ENCODE results near the gene COQ8B. TPM values are rescaled to one million over a fixed set of nuclear protein-coding genes. Genes with fewer than 3 reads are reported as not detected.

The COQ8B gene
- total and polyA plus RNA-seq, 7 donors: 24.7 to 59.3 (median 35.9) TPM

GRCh38 chr19:40714441-40715299, 2.0 kb downstream of the COQ8B start:
- H3K27ac ChIP-seq: peak overlapping the region; percentile 95 to 99 (median 98)
- TF ChIP-seq POLR2AphosphoS5 (IDR thresholded peaks at IDR 0.05): peak in 1 of 4 donors; percentile 21
- no peak for TF ChIP-seq CTCF (IDR thresholded peaks at IDR 0.05)
- no peaks in the 10 kb centered on the region for H3K9me3 ChIP-seq
- no peaks in the 10 kb centered on the region for H3K27me3 ChIP-seq
- peak overlapping the region; percentile 39 to 92 (median 76) for H3K4me3 ChIP-seq
- DNase-seq: peak; percentile 97
- H3K36me3 ChIP-seq: peaks cover 0 to 35% (median 11%) of the 10 kb centered on the region in 4 donors
- 2 to 5% methylated on average over 31 of the region's 31 CpGs for WGBS, 2 donors
- intact Hi-C loops (cut with DNase I): loop anchor here (1.0 to 10.0 kb wide), 3 partner anchors 24 to 1310 kb away; partner anchors contain the start of genes NUMBL, SERTAD3 and ZFP36
- peaks cover 0 to 48% (median 35%) of the 10 kb centered on the region in 4 donors for H3K4me1 ChIP-seq

- peaks cover 0 to 40% (median 28%) of the 10 kb centered on the region in 4 donors for H3K4me1 ChIP-seq
- H3K9me3 ChIP-seq: no peaks in the 10 kb centered on the region
- WGBS, 2 donors: 82 to 88% methylated on average over 11 of the region's 11 CpGs
- intact Hi-C loops (cut with DNase I): loop anchor here (1.0 to 10.0 kb wide), 3 partner anchors 24 to 1309 kb away; partner anchors contain the start of genes NUMBL, SERTAD3 and ZFP36
- peaks cover 0 to 42% (median 15%) of the 10 kb centered on the region in 4 donors for H3K36me3 ChIP-seq
- no peak for TF ChIP-seq CTCF (IDR thresholded peaks at IDR 0.05)
- TF ChIP-seq POLR2A (IDR thresholded peaks at IDR 0.05): no peak
- TF ChIP-seq EP300 (IDR thresholded peaks at IDR 0.05): no peak
- no peak for TF ChIP-seq POLR2AphosphoS5 (IDR thresholded peaks at IDR 0.05)
- no peaks in the 10 kb centered on the region for H3K27me3 ChIP-seq
- peak overlapping the region in 2 of 4 donors; percentile 74 to 92 for H3K4me3 ChIP-seq
- no peak for DNase-seq
- H3K27ac ChIP-seq: peak overlapping the region; percentile 95 to 99 (median 98)
Observed at GRCh38 chr19:40713939-40714338, 2.7 kb downstream of the COQ8B start.

GRCh38 chr19:40709817-40710216, 6.9 kb downstream of the COQ8B start:
- no peak overlapping the region for H3K4me3 ChIP-seq
- H3K36me3 ChIP-seq: peaks cover 6 to 83% (median 37%) of the 10 kb centered on the region in 4 donors
- H3K27me3 ChIP-seq: no peaks in the 10 kb centered on the region
- H3K27ac ChIP-seq: no peak overlapping the region
- H3K9me3 ChIP-seq: no peaks in the 10 kb centered on the region
- WGBS, 2 donors: 94 to 95% methylated on average over 5 of the region's 5 CpGs
- TF ChIP-seq CTCF (IDR thresholded peaks at IDR 0.05) (no peak), POLR2A (IDR thresholded peaks at IDR 0.05) (no peak), EP300 (IDR thresholded peaks at IDR 0.05) (no peak)
- H3K4me1 ChIP-seq: peaks cover 0 to 9% (median 9%) of the 10 kb centered on the region in 4 donors
- intact Hi-C loops (cut with DNase I): loop anchor here (10.0 kb wide), 2 partner anchors 265 to 1305 kb away; partner anchors contain the start of genes SERTAD3 and ZFP36
- no peak for DNase-seq

GRCh38 chr19:40707615-40708014, 9.1 kb downstream of the COQ8B start:
- Histone ChIP-seq H3K4me3 (no peak overlapping the region), H3K36me3 (peaks cover 12 to 93% (median 47%) of the 10 kb centered on the region in 4 donors), H3K4me1 (peaks cover 0 to 12% (median 7%) of the 10 kb centered on the region in 4 donors), H3K27me3 (no peaks in the 10 kb centered on the region), H3K9me3 (no peaks in the 10 kb centered on the region), H3K27ac (no peak overlapping the region)
- intact Hi-C loops (cut with DNase I): no loop called here
- 96% methylated on average over 7 of the region's 7 CpGs for whole genome bisulfite sequencing, 2 donors
- no peak for DNase-seq
- TF ChIP-seq EP300 (IDR thresholded peaks at IDR 0.05) (no peak), POLR2A (IDR thresholded peaks at IDR 0.05) (no peak), CTCF (IDR thresholded peaks at IDR 0.05) (no peak), POLR2AphosphoS5 (IDR thresholded peaks at IDR 0.05) (no peak)

All from sigmoid colon (tissue), 7 donors.